Thyroid gland (tissue), 4 donors: ENCODE measurements around the gene ANXA10.

Source experiments
- CTCF ChIP-seq, 6 experiments: fragments of 200-600 bp in 3 of 6; fragments of 450-650 bp in 3 of 6; sonication (generic) in 3 of 6; IDR thresholded peaks; one replicate each; pipeline ENCODE4 v1.5.1; 2016 to 2019; ENCODE audit warnings: antibody characterized with exemption in 6 of 6, mild to moderate bottlenecking in 2 of 6, inconsistent platforms in 1 of 6, moderate library complexity in 1 of 6
- POLR2A ChIP-seq, 2 donors: fragments of 450-650 bp; IDR thresholded peaks; one replicate each; pipeline ENCODE4 v1.6.1; 2017; ENCODE audit warnings: antibody characterized with exemption in 2 of 2, mild to moderate bottlenecking in 2 of 2, moderate library complexity in 1 of 2

GRCh38 chr4:168167714-168168284 lies 75.5 kb downstream of the ANXA10 start:
- no peak for TF ChIP-seq CTCF (IDR thresholded peaks at IDR 0.05)
- no peak for TF ChIP-seq POLR2A (IDR thresholded peaks at IDR 0.05)
